Measurements from ENCODE around the gene ZNF784.

The ZNF784 gene

DNA sequence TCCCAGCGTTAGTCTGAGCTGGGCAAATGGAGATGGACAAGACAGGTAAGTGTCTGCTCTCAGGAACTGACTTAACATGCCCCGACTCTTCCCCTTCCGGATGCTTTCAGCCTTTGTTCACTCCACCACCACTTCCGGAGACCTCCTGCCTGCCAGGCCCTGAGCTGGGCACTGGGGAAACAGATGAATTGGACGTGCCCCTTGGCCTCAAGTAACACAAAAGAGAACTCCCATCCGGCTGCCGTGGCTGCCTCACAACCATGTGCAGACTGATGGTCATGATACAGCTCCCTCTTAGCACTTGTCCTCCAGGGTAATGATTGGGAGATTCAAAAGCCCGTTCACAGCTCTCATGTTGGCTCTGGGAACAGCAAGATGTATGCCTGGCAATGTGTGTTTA lies 6.9 kb downstream of the ZNF784 start:
- no peaks in the 10 kb centered on the region for H3K36me3 ChIP-seq (ENCODE audit: low read length)
- H3K79me2 ChIP-seq (ENCODE audit: insufficient read depth, low read length): no peaks in the 10 kb centered on the region
- H3K4me3 ChIP-seq (ENCODE audit: insufficient read depth, low read length, poor library complexity, severe bottlenecking): no peak overlapping the region
- no peaks in the 10 kb centered on the region for H3K9me2 ChIP-seq (replicated peaks; ENCODE audit: insufficient read depth, low read length)
- peaks cover 6% of the 10 kb centered on the region; the same call in 1 of the 2 replicates for H3F3A ChIP-seq (ENCODE audit: insufficient read depth)
- no peak overlapping the region for H3K27ac ChIP-seq (ENCODE audit: low read depth, low read length)
- no peak overlapping the region for H3K4me2 ChIP-seq (ENCODE audit: low read depth, low read length, poor library complexity, severe bottlenecking)
- no peak overlapping the region for H3K9ac ChIP-seq (ENCODE audit: low read length)
- no peaks in the 10 kb centered on the region for H3K9me3 ChIP-seq (ENCODE audit: insufficient read depth, low read length)
- no peaks in the 10 kb centered on the region for H4K20me1 ChIP-seq (ENCODE audit: low read depth, low read length)
- no peak overlapping the region for H2AFZ ChIP-seq (ENCODE audit: low read depth, low read length, severe bottlenecking)
- no peaks in the 10 kb centered on the region for H3K27me3 ChIP-seq (ENCODE audit: low read length)
- no peak for TF ChIP-seq EZH2phosphoT487 (conservative IDR thresholded peaks at IDR 0.05; ENCODE audit: low read length)
- TF ChIP-seq, protein P1, sequence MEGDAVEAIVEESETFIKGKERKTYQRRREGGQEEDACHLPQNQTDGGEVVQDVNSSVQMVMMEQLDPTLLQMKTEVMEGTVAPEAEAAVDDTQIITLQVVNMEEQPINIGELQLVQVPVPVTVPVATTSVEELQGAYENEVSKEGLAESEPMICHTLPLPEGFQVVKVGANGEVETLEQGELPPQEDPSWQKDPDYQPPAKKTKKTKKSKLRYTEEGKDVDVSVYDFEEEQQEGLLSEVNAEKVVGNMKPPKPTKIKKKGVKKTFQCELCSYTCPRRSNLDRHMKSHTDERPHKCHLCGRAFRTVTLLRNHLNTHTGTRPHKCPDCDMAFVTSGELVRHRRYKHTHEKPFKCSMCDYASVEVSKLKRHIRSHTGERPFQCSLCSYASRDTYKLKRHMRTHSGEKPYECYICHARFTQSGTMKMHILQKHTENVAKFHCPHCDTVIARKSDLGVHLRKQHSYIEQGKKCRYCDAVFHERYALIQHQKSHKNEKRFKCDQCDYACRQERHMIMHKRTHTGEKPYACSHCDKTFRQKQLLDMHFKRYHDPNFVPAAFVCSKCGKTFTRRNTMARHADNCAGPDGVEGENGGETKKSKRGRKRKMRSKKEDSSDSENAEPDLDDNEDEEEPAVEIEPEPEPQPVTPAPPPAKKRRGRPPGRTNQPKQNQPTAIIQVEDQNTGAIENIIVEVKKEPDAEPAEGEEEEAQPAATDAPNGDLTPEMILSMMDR (IDR thresholded peaks at IDR 0.05; ENCODE audit: insufficient read depth, low read length, poor library complexity, severe bottlenecking): no peak

DNA sequence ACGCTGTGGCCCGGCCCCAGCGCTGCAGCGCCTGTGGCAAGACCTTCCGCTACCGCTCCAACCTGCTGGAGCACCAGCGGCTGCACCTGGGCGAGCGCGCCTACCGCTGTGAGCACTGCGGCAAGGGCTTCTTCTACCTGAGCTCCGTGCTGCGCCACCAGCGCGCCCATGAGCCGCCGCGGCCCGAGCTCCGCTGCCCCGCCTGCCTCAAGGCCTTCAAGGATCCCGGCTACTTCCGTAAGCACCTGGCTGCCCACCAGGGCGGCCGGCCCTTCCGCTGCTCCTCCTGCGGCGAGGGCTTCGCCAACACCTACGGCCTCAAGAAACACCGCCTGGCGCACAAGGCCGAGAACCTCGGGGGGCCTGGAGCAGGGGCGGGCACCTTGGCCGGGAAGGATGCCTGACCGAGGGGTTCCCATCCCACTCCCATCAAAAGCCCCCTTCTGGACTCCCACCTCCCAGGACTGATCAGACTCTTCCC lies 7.9 kb downstream of the ZNF784 start:
- Histone ChIP-seq H3K27me3 (ENCODE audit: low read length) (no peaks in the 10 kb centered on the region), H3K9ac (ENCODE audit: low read length) (no peak overlapping the region), H3K36me3 (ENCODE audit: low read length) (no peaks in the 10 kb centered on the region), H3K4me2 (ENCODE audit: low read depth, low read length, poor library complexity, severe bottlenecking) (no peak overlapping the region), H4K20me1 (ENCODE audit: low read depth, low read length) (no peaks in the 10 kb centered on the region), H3K9me3 (ENCODE audit: insufficient read depth, low read length) (no peaks in the 10 kb centered on the region), H3K79me2 (ENCODE audit: insufficient read depth, low read length) (peaks cover 2% of the 10 kb centered on the region; the same call in 1 of the 2 replicates), H3K27ac (ENCODE audit: low read depth, low read length) (no peak overlapping the region), H2AFZ (ENCODE audit: low read depth, low read length, severe bottlenecking) (no peak overlapping the region), H3F3A (ENCODE audit: insufficient read depth) (peaks cover 6% of the 10 kb centered on the region; the same call in 1 of the 2 replicates), H3K4me3 (ENCODE audit: insufficient read depth, low read length, poor library complexity, severe bottlenecking) (no peak overlapping the region), H3K9me2 (replicated peaks; ENCODE audit: insufficient read depth, low read length) (no peaks in the 10 kb centered on the region)
- TF ChIP-seq EZH2phosphoT487 (conservative IDR thresholded peaks at IDR 0.05; ENCODE audit: low read length): no peak
- TF ChIP-seq, protein P1 (IDR thresholded peaks at IDR 0.05; ENCODE audit: insufficient read depth, low read length, poor library complexity, severe bottlenecking): no peak

DNA sequence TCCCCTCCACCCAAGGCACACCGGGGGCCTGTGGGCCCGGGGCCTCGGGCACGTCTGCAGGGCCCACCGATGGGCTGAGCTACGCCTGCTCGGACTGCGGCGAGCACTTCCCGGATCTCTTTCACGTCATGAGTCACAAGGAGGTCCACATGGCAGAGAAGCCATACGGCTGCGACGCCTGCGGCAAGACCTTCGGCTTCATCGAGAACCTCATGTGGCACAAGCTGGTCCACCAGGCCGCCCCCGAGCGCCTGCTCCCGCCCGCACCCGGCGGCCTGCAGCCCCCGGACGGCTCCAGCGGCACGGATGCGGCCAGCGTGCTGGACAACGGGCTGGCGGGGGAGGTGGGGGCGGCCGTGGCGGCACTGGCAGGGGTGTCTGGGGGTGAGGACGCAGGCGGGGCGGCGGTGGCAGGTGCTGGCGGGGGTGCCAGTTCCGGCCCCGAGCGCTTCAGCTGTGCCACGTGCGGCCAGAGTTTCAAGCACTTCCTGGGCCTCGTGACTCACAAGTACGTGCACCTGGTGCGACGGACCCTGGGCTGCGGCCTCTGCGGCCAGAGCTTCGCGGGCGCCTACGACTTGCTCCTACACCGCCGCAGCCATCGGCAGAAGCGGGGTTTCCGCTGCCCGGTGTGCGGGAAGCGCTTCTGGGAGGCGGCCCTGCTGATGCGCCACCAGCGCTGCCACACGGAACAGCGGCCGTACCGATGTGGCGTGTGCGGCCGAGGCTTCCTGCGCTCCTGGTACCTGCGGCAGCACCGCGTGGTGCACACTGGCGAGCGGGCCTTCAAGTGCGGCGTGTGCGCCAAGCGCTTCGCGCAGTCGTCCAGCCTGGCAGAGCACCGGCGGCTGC lies 8.6 kb downstream of the ZNF784 start:
- Histone ChIP-seq H2AFZ (ENCODE audit: low read depth, low read length, severe bottlenecking) (no peak overlapping the region), H3K9ac (ENCODE audit: low read length) (no peak overlapping the region), H3K4me3 (ENCODE audit: insufficient read depth, low read length, poor library complexity, severe bottlenecking) (no peak overlapping the region), H3F3A (ENCODE audit: insufficient read depth) (peaks cover 6% of the 10 kb centered on the region; the same call in 1 of the 2 replicates), H4K20me1 (ENCODE audit: low read depth, low read length) (no peaks in the 10 kb centered on the region), H3K27ac (ENCODE audit: low read depth, low read length) (no peak overlapping the region), H3K27me3 (ENCODE audit: low read length) (no peaks in the 10 kb centered on the region), H3K4me2 (ENCODE audit: low read depth, low read length, poor library complexity, severe bottlenecking) (no peak overlapping the region), H3K79me2 (ENCODE audit: insufficient read depth, low read length) (peaks cover 4% of the 10 kb centered on the region; the same call in 1 of the 2 replicates), H3K9me2 (replicated peaks; ENCODE audit: insufficient read depth, low read length) (no peaks in the 10 kb centered on the region), H3K36me3 (ENCODE audit: low read length) (no peaks in the 10 kb centered on the region), H3K9me3 (ENCODE audit: insufficient read depth, low read length) (no peaks in the 10 kb centered on the region)
- TF ChIP-seq, protein P1 (IDR thresholded peaks at IDR 0.05; ENCODE audit: insufficient read depth, low read length, poor library complexity, severe bottlenecking): no peak
- TF ChIP-seq EZH2phosphoT487 (conservative IDR thresholded peaks at IDR 0.05; ENCODE audit: low read length): no peak

All from SU-DHL-6 (cell line).